ENCODE data around the gene CALCB.

DNA sequence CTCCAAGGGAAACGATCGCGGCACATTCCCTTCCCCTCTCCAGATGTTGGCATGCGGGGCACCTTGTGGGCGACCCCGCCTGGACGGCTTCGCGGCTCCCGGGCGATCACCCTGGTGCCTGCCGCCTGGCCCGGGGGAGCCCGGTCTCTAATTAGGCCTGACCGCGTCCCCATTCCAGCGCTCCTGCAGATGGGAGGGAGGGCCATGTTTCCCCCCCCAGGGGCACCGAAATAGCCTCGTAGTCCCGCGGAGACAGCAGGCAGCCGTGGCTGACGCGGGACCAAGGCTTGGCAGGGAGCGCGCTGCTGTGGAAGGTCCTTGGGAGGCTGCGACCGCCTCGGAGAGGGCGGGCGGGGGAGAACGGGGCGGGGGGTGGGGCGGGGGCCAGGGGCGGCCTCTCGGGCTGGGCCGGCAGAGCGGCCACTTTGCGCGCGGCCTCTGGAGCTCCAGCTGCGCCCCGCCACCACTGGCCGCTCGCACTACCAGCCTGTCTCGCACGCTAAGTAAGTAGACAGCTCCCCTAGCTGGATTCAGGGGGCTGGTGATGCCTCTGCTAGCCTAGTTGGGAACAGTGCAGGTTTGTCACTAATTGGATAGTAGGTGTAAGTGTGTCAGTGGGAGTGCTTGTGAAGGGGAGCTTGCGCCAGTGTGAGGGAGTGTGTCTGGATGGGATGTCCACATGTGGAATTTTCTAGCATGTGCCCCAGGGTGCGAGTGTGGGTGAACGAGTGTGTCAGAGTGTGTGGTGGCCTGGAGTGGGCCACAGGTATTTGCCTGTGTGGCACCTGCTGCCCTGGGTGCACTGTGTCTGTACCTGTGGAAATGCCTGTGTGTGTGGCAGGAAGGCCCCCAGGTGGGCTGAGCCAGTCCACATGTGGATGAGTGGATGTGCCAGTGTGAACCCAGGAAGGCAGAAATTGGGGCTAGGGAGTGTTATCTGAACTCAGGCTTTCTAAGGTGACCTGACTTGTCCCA lies 41.4 kb downstream of the CALCB start, which contains the start of gene INSC:
- TF ChIP-seq, protein P1, sequence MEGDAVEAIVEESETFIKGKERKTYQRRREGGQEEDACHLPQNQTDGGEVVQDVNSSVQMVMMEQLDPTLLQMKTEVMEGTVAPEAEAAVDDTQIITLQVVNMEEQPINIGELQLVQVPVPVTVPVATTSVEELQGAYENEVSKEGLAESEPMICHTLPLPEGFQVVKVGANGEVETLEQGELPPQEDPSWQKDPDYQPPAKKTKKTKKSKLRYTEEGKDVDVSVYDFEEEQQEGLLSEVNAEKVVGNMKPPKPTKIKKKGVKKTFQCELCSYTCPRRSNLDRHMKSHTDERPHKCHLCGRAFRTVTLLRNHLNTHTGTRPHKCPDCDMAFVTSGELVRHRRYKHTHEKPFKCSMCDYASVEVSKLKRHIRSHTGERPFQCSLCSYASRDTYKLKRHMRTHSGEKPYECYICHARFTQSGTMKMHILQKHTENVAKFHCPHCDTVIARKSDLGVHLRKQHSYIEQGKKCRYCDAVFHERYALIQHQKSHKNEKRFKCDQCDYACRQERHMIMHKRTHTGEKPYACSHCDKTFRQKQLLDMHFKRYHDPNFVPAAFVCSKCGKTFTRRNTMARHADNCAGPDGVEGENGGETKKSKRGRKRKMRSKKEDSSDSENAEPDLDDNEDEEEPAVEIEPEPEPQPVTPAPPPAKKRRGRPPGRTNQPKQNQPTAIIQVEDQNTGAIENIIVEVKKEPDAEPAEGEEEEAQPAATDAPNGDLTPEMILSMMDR (conservative IDR thresholded peaks at IDR 0.05 in 1 of 2, IDR thresholded peaks at IDR 0.05 in 1 of 2; ENCODE audit: extremely low read depth in 1 of 2, insufficient read depth in 1 of 2, low read depth in 1 of 2, low read length in 2 of 2): peak in 1 of 2 donors; percentile 11
- no peak for TF ChIP-seq EZH2 (IDR thresholded peaks at IDR 0.05; ENCODE audit: borderline replicate concordance, low read length)

Data from mammary epithelial cell (primary cell).